RCC 7860 (cell line): ENCODE results near the gene ANKS1A.
"Not testable (repeated sequence)": the region's sequence is repeated elsewhere in the genome, so short reads cannot be mapped to it uniquely, and the experiment has no call there.

Source experiments
- DNase-seq: peaks from one replicate; pipeline ENCODE4 v3.0.0-alpha.2; 2015; ENCODE audit warnings: low spot score
- FAIRE-seq: peaks from 2 replicates; lab custom pipeline; 2012; peaks lifted over from hg19 to GRCh38; lab: Jason Lieb, UNC

Gene ANKS1A

GRCh38 chr6:34888874-34889555 is at the start of gene ANKS1A:
Gene ANKS1A, plus strand, starts transcription at chr6:34889255. Its CDS starts 148 bp downstream, at chr6:34889403.
- FAIRE-seq (no peak), DNase-seq (no peak)

- FAIRE-seq (no peak), DNase-seq (no peak)
These were observed 49.2 kb upstream of the ANKS1A start for GRCh38 chr6:34839666-34840352.

- not testable (repeated sequence) for DNase-seq, FAIRE-seq
These were observed 40.0 kb upstream of the ANKS1A start for GRCh38 chr6:34849066-34849465.

DNA sequence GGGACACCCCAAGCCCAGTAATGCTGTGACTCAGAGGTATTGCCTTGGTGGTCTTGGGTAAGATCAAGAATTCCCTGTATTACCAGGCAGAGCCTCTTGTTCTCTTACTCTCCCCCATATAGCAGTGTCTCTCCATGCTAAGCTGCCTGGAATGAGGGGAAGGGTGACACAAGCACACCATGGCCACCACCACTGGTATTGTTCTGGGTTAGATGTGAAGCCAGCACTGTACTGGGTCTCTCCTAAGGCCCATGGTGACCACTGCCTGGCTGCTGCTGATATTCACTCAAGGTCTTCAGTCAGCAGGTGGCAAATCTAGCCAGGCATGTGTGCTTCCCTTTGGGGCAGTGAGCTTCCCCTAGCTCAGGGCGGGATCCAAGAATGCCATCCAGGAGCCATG is 37.7 kb upstream of the ANKS1A start:
- FAIRE-seq (no peak), DNase-seq (no peak)

DNA sequence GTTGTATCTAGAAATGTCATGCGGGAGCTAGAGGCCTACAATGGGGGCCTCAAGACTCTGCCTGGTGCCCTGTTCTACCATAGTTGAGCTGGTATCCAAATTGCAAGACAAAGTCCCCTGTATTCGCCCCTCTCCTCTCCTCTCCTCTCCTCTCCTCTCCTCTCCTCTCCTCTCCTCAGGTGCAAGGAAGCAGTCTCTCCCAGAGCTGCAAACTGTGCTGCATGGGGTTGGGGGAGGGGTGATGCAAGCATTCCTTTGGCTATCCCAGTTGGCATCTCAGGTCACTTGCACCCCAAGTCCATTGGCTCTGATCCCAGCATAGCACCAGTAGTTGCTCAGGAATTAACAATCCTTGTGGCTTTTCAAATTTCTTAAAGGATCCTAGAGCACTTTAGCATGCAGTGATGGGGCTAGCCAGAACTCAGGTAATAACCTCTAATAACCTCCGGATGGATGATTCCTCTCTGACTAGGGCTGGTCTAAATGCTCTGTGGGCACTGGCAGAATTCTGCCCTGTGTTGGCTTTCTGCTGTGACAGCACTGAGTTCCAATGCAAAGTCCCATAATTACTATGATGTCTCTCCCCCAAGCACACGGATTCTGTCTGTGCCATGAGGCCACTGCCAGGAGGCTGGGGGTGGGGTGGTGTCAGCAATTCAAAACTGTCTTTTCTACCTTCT is 36.5 kb upstream of the ANKS1A start:
- DNase-seq (no peak), FAIRE-seq (no peak)

- FAIRE-seq (no peak), DNase-seq (no peak)
These were observed 33.6 kb upstream of the ANKS1A start for GRCh38 chr6:34855463-34855862.

GRCh38 chr6:34858681-34859080 is 30.4 kb upstream of the ANKS1A start:
- no peak for FAIRE-seq
- DNase-seq: no peak

GRCh38 chr6:34859951-34860350 is 29.1 kb upstream of the ANKS1A start:
- no peak for FAIRE-seq
- DNase-seq: no peak

DNA sequence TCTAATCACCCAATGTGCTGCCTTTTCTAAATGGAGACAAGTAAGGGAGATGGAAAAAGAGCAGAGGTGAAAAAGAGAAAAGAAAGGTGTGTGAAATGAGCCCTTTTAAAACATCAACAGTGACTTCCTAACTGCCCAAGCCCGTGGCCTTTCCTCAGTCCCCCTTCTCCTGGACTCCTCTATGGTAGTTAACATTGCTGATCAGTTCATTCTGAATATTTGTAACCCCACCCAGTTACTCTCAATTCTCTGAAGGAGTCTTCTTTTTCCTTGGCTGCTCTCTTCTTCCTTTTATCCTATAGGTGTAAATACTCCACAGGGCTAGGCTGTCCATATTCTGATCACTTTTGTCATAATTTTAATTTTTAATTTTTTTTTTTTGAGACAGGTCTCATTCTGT is 28.3 kb upstream of the ANKS1A start:
- FAIRE-seq: no peak

DNA sequence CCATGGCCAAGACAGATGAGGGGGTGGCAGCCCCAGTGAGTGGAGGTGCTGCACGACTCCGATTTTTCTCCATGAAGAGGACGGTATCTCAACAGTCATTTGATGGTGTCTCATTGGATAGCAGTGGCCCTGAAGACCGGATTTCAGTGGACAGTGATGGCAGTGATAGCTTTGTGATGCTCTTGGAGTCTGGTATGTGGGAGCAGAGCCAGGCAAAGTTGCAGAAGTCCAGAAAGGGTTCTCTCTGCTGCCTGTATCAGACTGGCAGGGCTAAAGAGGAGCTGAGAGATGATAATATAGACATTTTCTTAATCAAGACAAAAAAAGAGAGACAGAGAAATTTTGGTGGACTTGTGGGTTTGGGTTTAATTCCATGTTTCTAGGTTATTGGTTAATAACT is 25.0 kb upstream of the ANKS1A start:
- no peak for FAIRE-seq

More for the DNA sequence above, 28.3 kb upstream of the ANKS1A start:
- no peak for DNase-seq

GRCh38 chr6:34865107-34865506 is 23.9 kb upstream of the ANKS1A start:
- DNase-seq: no peak
- FAIRE-seq: no peak

More for the DNA sequence above, 25.0 kb upstream of the ANKS1A start:
- no peak for DNase-seq

DNA sequence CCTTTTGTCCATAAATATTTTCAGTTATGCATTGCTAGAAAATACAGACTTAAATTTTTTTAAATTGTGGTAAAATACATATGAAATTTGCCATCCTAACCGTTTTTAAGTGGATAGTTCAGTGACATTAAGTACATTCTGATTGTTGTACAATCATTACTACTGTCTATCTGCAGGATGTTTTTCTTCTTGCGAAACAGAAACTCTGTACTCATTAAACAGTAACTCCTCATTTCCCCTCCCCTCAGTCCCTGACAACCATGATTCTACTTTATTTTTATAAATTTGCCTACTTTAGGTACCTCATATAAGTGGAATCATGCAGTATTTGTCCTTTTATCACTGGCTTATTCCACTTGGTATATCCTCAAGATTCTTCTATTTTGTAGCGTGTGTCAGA is 22.5 kb upstream of the ANKS1A start:
- DNase-seq (no peak), FAIRE-seq (no peak)

GRCh38 chr6:34867484-34867883 is 21.6 kb upstream of the ANKS1A start:
- FAIRE-seq: no peak
- DNase-seq: no peak

DNA sequence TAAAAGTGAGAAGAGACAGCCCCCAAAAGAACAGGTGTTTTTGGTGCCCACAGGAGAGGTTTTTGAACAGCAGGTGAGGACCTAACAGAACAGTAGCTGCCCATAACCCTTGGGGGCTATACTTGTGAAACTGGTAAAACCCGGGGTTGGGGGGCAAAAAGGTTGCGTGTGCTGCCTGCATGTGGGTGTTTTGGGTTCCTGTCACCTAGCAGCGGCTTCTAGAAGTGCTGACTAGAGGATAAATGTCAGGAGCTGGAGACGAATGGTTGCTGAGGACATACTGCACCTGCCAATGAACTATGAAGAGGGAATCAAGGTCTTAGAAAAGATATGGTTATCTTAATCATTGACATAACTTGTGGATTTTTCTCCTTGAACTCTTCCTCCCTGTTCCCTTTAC is 17.2 kb upstream of the ANKS1A start:
- no peak for FAIRE-seq
- DNase-seq: no peak

- no peak for FAIRE-seq
- DNase-seq: no peak
These were observed 16.7 kb upstream of the ANKS1A start for GRCh38 chr6:34872332-34872731.

GRCh38 chr6:34875292-34876213 is 13.5 kb upstream of the ANKS1A start:
- DNase-seq (no peak), FAIRE-seq (no peak)

DNA sequence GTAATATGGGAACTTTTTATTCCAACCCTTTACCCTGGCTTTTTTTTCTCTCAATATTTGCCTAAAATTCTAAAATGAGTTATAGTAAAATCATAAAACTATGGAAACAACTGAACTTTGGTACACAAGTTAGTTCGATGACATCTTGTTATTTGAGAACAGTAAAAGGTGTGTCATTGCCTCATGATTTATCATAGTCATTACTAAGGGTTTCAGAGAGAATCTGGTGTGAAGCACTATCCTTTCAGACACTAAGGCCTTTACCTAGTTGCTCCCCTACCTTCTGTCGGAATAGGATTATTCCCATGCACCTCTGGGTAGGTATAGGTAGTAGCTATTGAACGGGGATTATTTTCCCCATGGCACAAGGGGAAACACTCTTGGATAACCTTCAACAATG is 12.6 kb upstream of the ANKS1A start:
- no peak for DNase-seq
- no peak for FAIRE-seq

DNA sequence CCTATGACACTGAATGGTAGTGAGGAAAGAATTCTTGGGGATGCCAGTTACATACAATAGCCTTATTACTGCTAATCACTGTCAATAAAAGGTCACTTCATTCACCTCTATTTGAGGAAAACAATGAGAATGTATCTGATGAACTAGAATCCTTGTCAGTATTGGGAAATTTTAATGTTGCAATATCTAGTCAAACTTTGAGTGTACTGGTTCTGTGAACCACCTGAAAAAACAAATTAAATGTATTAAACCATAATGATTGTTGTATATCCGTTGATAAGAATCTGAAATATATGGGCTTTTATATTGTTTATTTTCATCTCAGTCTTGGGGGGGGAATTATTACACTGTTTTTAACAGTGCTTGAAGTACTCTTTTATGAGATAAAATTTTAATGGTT is 11.8 kb upstream of the ANKS1A start:
- DNase-seq (no peak), FAIRE-seq (no peak)

DNA sequence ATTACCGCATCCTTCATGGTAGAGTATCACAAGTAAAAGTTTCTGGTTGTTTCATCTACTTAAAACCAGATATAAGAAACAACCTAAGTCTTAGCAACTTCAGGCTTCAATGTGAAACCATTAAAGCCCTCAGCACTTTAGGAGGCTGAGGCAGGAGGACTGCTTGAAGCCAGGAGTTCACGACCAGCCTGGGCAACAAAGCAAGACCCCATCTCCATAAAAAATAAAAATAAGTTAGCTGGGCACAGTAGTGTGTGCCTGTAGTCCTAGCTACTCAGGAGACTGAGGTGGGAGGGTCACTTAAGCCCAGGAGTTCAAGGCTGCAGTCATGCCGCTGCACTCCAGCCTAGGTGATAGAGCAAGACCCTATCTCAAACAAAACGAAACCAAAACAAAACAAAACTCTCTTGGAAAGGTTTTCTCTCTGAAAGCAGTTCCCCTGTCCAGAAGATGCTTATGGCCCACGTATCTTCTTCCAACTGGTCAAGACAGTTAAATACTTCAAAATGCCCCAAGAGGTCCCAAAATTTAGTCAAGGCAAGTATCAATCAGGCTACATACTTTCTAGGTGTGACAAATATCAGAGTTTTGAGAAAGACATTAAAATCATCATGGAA is 11.1 kb upstream of the ANKS1A start:
- DNase-seq (no peak), FAIRE-seq (no peak)

DNA sequence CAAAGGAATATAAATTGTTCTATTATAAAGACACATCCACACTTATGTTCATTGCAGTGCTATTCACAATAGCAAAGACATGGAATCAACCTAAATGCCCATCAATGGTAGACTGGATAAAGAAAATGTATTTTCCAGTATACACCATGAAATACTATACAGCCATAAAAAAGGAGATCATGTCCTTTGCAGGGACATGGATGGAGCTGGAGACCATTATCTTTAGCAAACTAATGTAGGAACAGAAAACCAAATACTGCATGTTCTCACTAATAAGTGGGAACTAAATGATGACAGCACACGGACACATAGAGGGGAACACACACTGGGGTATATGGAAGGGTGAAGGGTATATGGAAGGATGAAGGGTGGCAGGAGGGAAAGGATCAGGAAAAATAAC is 5.0 kb upstream of the ANKS1A start:
- not testable (repeated sequence) for FAIRE-seq, DNase-seq
